ENCODE results near the gene CTDSPL. TPM values are rescaled to one million over a fixed set of nuclear protein-coding genes. Genes with fewer than 3 reads are reported as not detected.
"Not testable (repeated sequence)": the region's sequence is repeated elsewhere in the genome, so short reads cannot be mapped to it uniquely, and the experiment has no call there.

Gene CTDSPL
- total RNA-seq, 4 donors from 2014 or later: 78.9 to 130 (median 111) TPM

- WGBS: 36% methylated on average over 7 of the region's 8 CpGs
- no peak for TF ChIP-seq POLR2A (IDR thresholded peaks at IDR 0.05)
- no peak for TF ChIP-seq POLR2AphosphoS5 (IDR thresholded peaks at IDR 0.05)
- TF ChIP-seq EP300 (IDR thresholded peaks at IDR 0.05): no peak
- no peak for TF ChIP-seq CTCF (IDR thresholded peaks at IDR 0.05)
- Histone ChIP-seq H3K27ac (peak overlapping the region; percentile 92), H3K27me3 (no peaks in the 10 kb centered on the region), H3K36me3 (no peaks in the 10 kb centered on the region), H3K4me1 (peaks cover 75% of the 10 kb centered on the region), H3K9me3 (no peaks in the 10 kb centered on the region), H3K4me3 (peak overlapping the region; percentile 87)
- peak in 1 of 2 donors; percentile 67 for DNase-seq (ENCODE audit: low spot score in 2 of 2)
These were observed 168.7 kb downstream of the CTDSPL start for GRCh38 chr3:38030126-38031021.

GRCh38 chr3:38031022-38031994, 169.6 kb downstream of the CTDSPL start:
- peak; percentile 80 to 84 for DNase-seq (ENCODE audit: low spot score in 2 of 2)
- Histone ChIP-seq H3K27me3 (no peaks in the 10 kb centered on the region), H3K4me1 (peaks cover 66% of the 10 kb centered on the region)

GRCh38 chr3:38032328-38032865, 170.7 kb downstream of the CTDSPL start:
- Histone ChIP-seq H3K9me3 (no peaks in the 10 kb centered on the region), H3K4me3 (no peak overlapping the region), H3K27ac (no peak overlapping the region), H3K4me1 (peaks cover 56% of the 10 kb centered on the region), H3K27me3 (no peaks in the 10 kb centered on the region), H3K36me3 (no peaks in the 10 kb centered on the region)
- TF ChIP-seq POLR2A (IDR thresholded peaks at IDR 0.05) (no peak), EP300 (IDR thresholded peaks at IDR 0.05) (no peak), CTCF (IDR thresholded peaks at IDR 0.05) (no peak), POLR2AphosphoS5 (IDR thresholded peaks at IDR 0.05) (no peak)
- WGBS: 100% methylated on average over 1 of the region's 1 CpG
- no peak for DNase-seq (ENCODE audit: low spot score in 2 of 2)

More at GRCh38 chr3:38031022-38031994, 169.6 kb downstream of the CTDSPL start:
- TF ChIP-seq POLR2A (IDR thresholded peaks at IDR 0.05) (no peak), CTCF (IDR thresholded peaks at IDR 0.05) (no peak), EP300 (IDR thresholded peaks at IDR 0.05) (no peak), POLR2AphosphoS5 (IDR thresholded peaks at IDR 0.05) (no peak)
- H3K36me3 ChIP-seq: no peaks in the 10 kb centered on the region
- peak overlapping the region; percentile 92 for H3K27ac ChIP-seq
- WGBS: 29% methylated on average over 4 of the region's 9 CpGs
- H3K9me3 ChIP-seq: no peaks in the 10 kb centered on the region
- H3K4me3 ChIP-seq: no peak overlapping the region

- peaks cover 45% of the 10 kb centered on the region for H3K4me1 ChIP-seq
- H3K4me3 ChIP-seq; H3K9me3 ChIP-seq; H3K36me3 ChIP-seq; H3K27me3 ChIP-seq; DNase-seq (ENCODE audit: low spot score in 2 of 2); H3K27ac ChIP-seq: not testable (repeated sequence)
- WGBS: 88% methylated on average over 6 of the region's 7 CpGs
These were observed 171.9 kb downstream of the CTDSPL start for GRCh38 chr3:38033586-38033985.

Other genes starting within 250 kb of the CTDSPL start
- gene VILL, start 128.9 kb downstream of the CTDSPL start, total RNA-seq: 10 to 100 TPM; 13.2 to 16.7 (median 15.0) TPM
- 10 to 100 TPM; 32.3 to 42.2 (median 39.3) TPM for gene PLCD1, start 167.8 kb downstream of the CTDSPL start, total RNA-seq
- 1 to 10 TPM in 1 of 4 donors, under 1 TPM in 3; 0.19 to 2.1 (median 0.50) TPM for gene DLEC1, start 177.3 kb downstream of the CTDSPL start, total RNA-seq

All from suprapubic skin (tissue), 4 donors.